IPS-NIHi7 (cell line): ENCODE measurements around the gene TAF4.
"Not testable (repeated sequence)": the region's sequence is repeated elsewhere in the genome, so short reads cannot be mapped to it uniquely, and the experiment has no call there.

Experiments
- DNase-seq: peaks from one replicate; pipeline ENCODE4 v3.0.0; 2012; ENCODE audit warnings: mixed read lengths; ENCODE audit errors: extremely low spot score

Gene TAF4, protein sequence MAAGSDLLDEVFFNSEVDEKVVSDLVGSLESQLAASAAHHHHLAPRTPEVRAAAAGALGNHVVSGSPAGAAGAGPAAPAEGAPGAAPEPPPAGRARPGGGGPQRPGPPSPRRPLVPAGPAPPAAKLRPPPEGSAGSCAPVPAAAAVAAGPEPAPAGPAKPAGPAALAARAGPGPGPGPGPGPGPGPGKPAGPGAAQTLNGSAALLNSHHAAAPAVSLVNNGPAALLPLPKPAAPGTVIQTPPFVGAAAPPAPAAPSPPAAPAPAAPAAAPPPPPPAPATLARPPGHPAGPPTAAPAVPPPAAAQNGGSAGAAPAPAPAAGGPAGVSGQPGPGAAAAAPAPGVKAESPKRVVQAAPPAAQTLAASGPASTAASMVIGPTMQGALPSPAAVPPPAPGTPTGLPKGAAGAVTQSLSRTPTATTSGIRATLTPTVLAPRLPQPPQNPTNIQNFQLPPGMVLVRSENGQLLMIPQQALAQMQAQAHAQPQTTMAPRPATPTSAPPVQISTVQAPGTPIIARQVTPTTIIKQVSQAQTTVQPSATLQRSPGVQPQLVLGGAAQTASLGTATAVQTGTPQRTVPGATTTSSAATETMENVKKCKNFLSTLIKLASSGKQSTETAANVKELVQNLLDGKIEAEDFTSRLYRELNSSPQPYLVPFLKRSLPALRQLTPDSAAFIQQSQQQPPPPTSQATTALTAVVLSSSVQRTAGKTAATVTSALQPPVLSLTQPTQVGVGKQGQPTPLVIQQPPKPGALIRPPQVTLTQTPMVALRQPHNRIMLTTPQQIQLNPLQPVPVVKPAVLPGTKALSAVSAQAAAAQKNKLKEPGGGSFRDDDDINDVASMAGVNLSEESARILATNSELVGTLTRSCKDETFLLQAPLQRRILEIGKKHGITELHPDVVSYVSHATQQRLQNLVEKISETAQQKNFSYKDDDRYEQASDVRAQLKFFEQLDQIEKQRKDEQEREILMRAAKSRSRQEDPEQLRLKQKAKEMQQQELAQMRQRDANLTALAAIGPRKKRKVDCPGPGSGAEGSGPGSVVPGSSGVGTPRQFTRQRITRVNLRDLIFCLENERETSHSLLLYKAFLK

DNA sequence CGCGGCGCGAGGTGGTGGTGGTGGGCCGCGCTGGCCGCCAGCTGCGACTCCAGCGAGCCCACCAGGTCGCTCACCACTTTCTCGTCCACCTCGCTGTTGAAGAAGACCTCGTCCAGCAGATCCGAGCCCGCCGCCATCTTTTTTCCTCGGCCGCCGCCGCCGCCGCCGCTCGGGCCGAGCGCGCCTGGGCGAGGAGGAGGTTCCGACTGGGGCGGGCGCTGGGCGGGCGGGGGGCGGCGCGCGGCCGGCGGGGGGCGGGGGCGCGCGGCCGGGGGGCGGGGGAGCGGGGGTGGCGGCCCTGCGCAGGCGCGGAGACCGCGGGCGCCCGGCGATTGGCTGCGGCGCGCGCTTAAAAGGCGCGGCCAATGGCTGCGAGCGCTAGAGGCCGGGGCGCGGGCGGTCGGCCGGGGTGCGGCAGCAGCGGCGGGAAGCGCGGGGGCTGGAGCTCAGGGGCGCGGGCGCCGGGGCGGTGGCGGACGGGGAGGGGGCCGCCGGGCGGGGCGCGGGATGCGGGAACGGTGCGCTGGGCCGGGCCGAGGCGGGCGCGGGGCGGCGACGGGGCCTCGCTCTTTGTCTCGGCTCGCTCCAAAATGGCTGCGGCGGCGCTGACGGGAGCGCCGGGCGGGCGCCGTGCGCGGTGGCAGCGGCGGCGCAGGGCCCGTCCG is at the start of gene TAF4:
TAF4 (minus strand) TSS at position 208 of the 665 bp plus-strand sequence; CDS start at position 137, 71 bp downstream.
- peak; percentile 97 for DNase-seq

DNA sequence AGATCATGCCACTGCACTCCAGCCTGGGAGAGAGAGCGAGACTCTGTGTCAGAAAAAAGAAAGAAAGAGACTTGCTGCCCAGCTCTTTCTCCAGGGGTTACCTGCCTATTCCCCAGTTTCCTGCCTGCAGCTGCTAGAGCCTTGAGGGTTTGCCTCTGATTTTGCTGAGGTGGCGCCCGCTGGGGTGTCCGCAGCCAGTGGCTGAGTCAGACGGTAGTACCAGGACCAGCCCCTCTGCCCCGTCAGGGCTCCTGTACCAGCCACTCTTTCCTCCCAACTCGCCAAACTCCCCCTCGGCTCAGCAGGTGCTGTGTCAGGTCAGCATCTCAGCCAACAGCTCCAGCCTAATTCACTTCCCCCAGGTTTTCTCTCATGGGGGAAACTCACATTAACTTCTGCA is 49.2 kb upstream of the TAF4 start:
- DNase-seq: peak; percentile 55

DNA sequence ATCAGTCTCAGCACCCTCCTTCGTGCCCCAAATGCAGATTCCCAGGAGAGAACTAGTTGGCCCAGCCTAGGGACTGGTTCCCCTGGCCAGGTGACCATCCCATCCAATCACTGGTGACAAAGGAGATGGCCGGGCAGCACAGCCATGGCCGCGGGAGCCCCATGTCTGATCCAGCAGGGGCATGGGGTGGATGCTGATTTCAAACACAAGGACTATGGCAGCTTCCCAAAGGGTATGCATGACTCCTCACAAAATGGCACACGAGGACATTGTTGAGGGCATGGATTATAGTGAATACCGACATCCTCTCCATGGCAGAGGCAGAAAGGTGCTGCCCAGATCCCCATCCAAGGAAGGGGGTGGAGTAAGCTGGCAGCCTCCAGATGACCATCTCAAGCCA is 46.7 kb upstream of the TAF4 start:
- DNase-seq: no peak

DNA sequence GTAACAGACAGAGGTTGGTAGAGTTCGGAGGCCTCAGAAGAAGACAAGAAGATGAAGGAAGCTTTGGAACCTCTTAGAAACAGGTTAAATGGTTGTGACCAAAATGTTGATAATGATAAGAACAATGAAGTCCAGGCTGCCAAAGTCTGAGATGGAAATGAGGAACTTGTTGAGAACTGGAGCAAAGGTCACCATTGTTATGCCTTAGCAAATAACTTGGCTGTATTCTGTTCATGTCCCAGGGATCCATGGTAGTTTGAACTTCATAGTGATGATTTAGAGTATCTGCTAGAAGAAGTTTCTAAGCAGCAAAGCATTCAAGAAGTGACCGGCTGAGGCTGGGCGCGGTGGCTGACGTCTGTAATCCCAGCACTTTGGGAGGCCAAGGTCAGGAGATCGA is 45.5 kb upstream of the TAF4 start:
- DNase-seq: no peak

DNA sequence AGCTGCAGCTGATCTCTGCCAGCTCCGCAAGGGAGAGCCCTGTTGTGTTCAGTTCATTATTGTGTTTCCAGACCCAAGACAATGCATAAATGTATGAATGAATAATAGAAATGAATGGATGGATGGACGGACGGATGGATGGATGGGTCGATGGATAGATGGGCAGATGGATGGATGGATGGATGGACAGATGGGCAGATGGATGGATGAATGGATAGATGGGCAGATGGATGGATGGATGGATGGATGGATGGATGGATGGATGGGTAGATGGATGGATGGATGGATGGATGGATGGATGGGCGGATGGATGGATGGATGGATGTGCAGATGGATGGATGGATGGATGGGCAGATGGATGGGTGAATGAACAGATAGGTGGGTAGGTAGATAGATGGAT is 39.9 kb upstream of the TAF4 start:
- DNase-seq: no peak

DNA sequence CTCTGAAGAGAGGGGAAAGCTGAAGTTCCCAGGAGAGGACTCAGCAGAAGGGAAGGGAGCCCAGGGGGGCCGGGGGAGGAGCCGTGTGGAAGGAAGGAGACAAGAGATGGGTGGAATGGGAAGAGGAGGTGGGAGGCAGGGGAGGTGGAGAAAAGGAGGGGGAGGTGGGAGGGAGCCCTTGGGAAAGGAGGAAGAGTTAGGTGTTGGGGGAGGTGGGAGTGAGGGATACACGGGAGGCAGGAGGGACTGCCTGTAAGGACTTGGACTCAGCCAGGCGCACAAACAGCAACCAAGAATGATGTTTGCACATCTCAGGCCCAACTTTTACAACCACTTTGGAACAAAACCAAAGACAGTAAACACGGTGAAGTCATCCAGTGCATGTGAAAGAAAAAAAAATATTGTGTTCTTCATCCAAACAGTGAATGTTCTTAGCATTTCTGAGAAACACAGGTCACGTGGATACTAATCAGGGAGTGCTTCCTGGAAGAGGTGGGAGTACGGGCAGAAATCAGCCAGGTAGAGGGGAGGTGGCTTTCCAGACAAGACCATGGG is 39.2 kb upstream of the TAF4 start:
- no peak for DNase-seq

DNA sequence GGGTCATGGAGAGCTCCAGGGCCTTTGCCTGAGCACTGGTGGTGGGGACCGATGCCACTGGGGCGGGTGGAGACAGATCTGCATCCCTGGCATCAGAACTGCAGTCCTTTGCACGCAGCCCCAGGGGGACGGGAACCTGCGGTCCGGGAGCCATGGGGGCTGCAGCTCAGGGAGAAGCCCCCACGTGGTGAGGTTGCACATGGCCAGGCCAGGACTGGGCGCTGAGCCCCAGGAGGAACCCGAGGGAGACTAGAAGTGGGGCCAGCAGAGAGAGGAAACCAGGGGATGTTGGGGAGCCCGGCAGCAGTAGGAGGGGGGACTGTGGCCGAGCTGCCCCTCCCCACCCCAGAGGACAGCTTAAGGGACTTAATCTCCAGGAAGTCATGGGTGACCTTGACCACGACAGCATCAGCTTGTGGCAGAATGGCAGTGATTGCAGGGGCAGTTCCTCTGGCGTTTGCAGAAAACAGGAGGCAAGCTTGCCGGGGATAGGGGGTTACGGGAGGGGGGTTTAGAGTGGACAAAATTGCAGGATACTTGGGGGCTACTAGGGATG is 38.6 kb upstream of the TAF4 start:
- no peak for DNase-seq

DNA sequence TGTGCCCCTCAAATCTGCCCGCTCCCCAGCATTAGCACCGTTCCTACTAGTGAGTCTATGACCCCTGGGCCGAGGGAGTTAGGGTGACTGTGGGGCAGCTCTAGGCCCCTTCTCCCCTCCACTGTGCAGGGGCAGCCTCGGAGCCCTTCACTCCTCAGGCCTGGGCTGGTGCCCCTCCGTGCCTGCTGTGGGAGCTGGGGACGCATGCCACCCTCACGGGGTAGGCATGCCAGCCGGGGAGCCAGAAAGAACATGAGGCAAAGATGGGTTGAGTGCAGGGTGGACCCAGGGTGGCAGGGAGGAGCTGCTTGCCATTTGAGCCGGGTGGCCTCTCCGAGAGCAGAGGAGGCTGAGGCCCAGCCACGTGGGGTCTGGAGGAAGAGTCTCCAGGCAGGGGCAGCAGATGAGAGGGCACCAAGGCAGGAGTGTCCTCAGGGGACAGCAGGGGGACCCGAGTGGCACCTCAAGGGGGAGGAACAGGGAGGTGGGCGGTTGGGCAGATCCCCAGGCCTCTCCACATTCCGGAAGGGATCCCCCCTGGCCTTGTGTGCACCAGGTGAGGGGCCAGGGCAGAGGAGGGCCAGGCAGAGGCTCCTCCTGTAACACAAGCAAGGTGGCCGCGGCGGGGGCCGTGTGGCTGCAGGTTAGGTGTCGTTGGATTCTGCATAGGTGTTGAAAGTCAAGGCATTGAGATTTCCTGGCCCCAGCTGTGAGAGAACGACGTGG is 38.0 kb upstream of the TAF4 start:
- DNase-seq: no peak

DNA sequence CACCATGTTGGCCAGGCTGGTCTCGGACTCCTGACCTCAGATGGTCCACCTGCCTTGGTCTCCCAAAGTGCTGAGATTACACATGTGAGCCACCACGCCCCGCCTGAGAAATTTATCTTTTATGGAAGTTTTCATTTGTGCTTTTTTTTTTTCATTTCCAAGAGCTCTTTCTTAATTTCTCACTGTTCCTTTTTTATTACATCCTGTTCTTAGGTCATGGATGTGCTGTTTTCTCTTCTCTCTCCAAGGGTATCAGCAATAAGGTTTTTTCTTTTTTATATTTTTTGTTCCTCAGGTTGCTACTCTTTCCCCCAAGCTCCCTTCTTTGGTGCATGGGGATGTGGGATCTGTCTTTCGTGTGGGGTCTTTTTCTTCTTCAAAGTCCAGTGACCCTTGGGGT is 35.4 kb upstream of the TAF4 start:
- DNase-seq: no peak

DNA sequence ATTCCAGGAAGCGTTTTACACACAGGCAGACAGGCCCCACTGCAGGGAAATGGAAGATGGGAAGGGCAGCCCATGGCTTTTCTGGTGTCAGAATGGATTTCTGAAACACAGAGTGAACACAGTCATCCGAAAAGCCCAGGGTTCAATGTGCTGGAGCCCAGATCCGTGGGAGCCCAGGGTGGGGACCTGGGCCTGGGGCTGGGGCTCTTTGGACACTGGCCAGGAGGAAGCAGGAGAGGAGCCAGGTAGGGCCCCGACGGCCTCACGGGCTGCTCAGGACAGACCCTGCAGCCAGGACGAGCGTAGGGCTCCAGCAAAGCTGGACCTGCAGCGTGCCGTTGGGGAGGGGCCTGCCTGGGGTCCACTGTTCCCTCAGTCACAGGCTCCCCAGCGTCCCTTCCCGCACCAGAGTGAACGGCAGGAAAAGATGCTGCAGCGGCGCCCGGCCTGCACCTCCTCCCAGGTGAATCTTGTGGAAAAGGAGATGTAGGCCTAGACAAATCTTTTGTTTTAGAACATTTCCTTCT is 32.3 kb upstream of the TAF4 start:
- no peak for DNase-seq

DNA sequence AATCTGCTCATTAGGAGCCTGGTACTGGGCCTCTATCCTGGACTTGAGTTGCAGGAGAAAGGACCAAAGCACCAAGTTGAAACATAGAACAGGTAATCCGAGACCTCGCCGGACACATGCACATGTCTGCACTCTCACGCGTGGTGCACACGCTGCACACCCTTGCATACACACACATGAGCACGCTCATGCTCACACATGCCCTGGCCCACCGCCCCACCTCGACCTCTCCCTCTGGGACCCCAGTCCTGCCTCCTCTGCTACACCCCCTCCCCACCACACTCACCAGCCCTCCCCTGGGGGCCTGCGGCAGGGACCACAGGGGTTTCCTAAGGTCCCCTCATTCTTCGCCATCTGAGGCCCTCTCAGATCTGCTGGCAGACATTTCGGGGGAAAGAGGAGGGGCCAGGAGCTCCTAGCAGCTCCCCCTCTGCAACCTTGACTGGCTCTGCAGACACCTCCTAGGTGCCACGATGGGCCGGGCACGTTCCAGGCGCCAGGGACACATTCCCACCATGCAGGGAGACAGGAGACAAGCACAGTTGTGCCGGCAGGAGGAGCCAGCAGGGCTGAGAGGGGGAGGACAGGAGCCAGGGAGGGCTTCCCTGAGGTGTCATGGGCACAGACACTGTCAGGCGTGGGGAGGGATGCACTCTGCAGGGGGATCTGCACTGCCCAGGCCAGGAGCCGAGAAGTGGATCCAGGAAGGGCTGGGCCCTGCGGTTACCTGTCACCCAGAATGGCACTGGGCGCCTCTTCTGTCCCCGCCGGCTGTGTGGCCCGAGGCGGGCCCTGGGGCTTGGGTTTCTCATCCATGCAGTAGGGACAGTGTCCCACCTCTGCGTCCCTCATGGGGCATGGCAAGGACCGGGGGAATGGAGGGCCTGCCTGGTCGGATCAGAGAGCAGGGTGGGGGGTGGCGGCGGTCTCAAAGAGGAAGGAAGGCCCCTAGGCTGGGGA is 31.0 kb upstream of the TAF4 start:
- DNase-seq: no peak

DNA sequence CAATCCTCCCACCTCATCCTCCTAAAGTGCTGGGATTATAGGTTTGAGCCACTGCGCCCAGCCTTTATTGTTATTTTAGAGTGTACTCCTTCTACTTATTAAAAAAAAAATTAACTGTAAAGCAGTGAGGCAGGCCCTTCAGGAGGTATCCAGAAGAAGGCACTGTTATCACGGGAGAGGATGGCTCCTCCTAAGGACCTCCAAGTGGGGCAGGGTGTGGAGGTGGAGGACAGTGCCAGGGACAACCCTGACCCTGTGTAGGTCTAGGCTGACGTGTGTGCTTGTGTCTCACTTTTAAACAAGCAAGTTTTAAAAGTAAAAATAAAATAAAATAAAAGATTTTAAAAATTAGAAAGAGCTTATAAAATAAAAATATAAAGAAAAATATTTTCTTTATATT is 23.7 kb upstream of the TAF4 start:
- no peak for DNase-seq

DNA sequence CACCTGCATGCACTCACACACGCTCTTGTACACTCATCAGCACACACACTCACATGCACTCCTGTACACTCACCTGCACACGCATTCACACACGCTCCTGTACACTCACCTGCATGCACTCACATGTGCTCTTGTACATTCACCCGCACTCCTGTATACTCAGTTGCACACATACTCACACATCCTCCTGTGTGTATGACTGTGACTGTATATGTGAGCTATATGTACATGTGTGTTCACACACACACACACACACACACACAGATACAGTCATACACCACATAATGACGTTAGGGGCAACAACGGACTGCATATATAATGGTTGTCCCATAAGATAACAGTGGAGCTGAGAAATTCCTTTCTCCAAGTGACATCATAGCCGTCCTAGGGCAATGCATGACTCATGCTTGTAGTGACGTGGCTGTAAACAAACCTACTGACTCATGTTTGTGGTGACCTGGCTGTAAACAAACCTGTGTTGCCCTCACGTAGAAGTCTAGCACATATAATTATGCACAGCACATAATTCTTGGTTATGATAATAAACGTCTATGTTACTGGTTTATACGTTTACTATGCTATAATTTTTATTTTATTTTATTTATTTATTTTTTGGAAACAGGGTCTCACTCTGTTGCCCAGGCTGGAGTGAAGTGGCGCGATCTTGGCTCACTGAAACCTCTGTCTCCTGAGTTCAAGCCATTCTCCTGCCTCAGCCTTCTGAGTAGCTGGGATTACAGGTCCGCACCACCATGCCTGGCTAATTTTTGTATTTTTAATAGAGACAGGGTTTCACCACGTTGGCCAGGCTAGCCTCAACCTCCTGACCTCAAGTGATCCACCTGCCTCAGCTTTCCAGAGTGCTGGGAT is 22.8 kb upstream of the TAF4 start:
- peak; percentile 56 for DNase-seq

DNA sequence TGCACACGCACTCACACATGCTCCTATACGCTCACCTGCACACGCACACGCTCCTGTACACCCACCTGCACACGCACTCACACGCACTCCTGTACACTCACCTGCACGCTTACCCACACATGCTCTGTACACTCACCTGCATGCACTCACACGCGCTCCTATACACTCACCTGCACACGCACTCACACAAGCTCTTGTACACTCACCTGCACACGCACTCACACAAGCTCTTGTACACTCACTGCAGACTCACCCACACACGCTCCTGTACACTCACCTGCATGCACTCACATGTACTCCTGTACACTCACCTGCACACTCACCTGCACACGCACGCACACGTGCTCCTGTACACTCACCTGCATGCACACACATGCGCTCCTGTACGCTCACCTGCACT is 22.0 kb upstream of the TAF4 start:
- DNase-seq: no peak

DNA sequence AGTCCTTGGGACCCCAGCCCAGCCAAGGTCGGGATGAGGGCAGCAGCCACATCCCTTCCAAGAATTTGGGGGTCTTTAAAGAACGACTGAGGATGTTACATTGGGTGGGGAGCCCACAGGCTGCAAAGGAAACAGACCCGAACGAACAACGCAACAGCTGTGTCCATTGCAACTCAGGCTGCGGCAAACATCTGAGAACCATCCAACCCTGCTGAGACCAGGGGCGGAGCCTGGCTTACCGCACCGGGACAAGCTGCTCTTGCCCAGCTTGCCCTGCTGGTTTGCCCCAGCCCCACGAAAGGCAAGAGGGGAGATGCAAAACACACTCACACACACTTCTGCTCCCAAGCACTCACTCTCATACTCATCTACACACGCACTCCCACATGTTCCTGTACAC is 21.5 kb upstream of the TAF4 start:
- peak; percentile 55 for DNase-seq

DNA sequence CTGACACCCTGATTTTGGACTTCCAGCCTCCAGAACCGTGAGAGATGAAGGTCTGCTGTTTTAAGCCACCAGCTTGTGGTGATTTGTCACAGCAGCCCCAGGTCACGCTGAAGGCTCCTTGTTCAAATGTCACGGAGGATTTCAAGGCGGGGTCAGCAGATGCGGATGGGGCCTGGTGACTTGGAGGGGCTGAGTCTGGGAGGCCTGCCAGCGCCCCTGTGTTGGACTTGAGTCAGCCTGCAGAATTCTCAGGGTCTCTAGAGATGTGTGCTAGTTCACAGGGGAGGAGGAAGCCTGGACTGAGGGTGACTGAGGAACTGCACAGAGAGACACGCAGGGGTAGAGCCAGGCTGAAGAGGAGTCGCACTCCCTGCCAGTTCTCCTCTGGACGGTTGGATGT is 19.5 kb upstream of the TAF4 start:
- DNase-seq: no peak

DNA sequence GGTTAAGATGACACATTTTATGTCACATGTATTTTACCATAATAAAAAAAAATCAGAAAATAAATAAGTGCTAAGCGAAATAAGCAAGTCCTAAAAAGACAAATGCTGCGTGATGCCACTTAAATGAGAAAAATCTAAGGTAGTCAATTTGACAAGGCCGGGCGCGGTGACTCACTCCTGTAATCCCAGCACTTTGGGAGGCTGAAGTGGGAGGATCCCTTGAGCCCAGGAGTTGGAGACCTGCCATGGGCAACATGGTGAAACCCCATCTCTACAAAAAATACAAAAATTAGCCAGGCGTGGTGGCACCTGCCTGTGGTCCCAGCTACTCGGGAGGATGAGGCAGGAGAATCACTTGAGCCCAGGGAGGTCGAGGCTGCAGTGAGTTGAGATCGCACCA is 18.5 kb upstream of the TAF4 start:
- not testable (repeated sequence) for DNase-seq

DNA sequence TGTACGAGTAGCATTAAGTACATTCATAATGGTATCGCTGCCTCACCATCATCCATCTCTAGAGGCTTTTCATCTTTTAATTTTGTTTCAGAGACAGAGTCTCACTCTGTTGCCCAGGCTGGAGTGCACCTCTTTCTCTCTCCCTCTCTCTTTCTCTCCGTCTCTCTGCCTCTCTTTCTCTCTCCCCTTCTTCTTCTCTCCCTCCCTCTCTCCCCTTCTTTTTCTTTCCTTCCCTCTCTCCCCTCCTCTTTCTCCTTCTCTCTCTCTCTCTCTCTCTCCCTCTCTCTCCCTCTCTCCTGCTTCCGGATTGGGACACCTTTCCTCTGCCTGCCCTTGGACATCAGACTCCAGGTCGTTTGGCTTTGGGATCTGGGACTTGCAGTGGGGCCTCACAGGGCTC is 17.6 kb upstream of the TAF4 start:
- no peak for DNase-seq
